Measurements from ENCODE around the gene HDHD5. TPM values are rescaled to one million over a fixed set of nuclear protein-coding genes. Genes with fewer than 3 reads are reported as not detected.

The HDHD5 gene
- total RNA-seq, 1 donor from 2014 or later = 52.6 TPM

- peak; percentile 45 for DNase-seq
- TF ChIP-seq CTCF (IDR thresholded peaks at IDR 0.05; ENCODE audit: borderline replicate concordance) = peak; percentile 64
- Histone ChIP-seq H3K27me3 (ENCODE audit: low read depth) (peaks cover 28% of the 10 kb centered on the region), H3K4me1 (peaks cover 50% of the 10 kb centered on the region), H3K9me3 (replicated peaks) (no peaks in the 10 kb centered on the region), H3K27ac (replicated peaks) (no peak overlapping the region), H3K36me3 (no peaks in the 10 kb centered on the region), H3K4me3 (peak overlapping the region; percentile 81)
- intact Hi-C loops (cut with micrococcal nuclease) = no loop called here
Measured at GRCh38 chr22:17119481-17120202, 39.4 kb downstream of the HDHD5 start.

- Histone ChIP-seq H3K27ac (replicated peaks) (no peak overlapping the region), H3K36me3 (no peaks in the 10 kb centered on the region), H3K9me3 (replicated peaks) (no peaks in the 10 kb centered on the region), H3K4me3 (no peak overlapping the region), H3K27me3 (ENCODE audit: low read depth) (peaks cover 28% of the 10 kb centered on the region), H3K4me1 (peaks cover 50% of the 10 kb centered on the region)
- intact Hi-C loops (cut with micrococcal nuclease) = no loop called here
- DNase-seq = no peak
- TF ChIP-seq CTCF (IDR thresholded peaks at IDR 0.05; ENCODE audit: borderline replicate concordance) = no peak
Measured at GRCh38 chr22:17118342-17118741, 40.7 kb downstream of the HDHD5 start.

- DNase-seq = no peak
- Histone ChIP-seq H3K9me3 (replicated peaks) (no peaks in the 10 kb centered on the region), H3K27me3 (ENCODE audit: low read depth) (peaks cover 28% of the 10 kb centered on the region), H3K4me1 (peaks cover 50% of the 10 kb centered on the region), H3K27ac (replicated peaks) (no peak overlapping the region), H3K4me3 (no peak overlapping the region), H3K36me3 (no peaks in the 10 kb centered on the region)
- TF ChIP-seq CTCF (IDR thresholded peaks at IDR 0.05; ENCODE audit: borderline replicate concordance) = no peak
- intact Hi-C loops (cut with micrococcal nuclease) = no loop called here
Measured at GRCh38 chr22:17117890-17118289, 41.2 kb downstream of the HDHD5 start.

GRCh38 chr22:17117400-17117799 is 41.7 kb downstream of the HDHD5 start:
- Histone ChIP-seq H3K9me3 (replicated peaks) (no peaks in the 10 kb centered on the region), H3K4me1 (peaks cover 50% of the 10 kb centered on the region), H3K36me3 (no peaks in the 10 kb centered on the region), H3K4me3 (no peak overlapping the region), H3K27ac (replicated peaks) (no peak overlapping the region), H3K27me3 (ENCODE audit: low read depth) (peaks cover 24% of the 10 kb centered on the region)
- DNase-seq = no peak
- no peak for TF ChIP-seq CTCF (IDR thresholded peaks at IDR 0.05; ENCODE audit: borderline replicate concordance)
- intact Hi-C loops (cut with micrococcal nuclease) = no loop called here

GRCh38 chr22:17116572-17117330 is 42.3 kb downstream of the HDHD5 start:
- peaks cover 47% of the 10 kb centered on the region for H3K4me1 ChIP-seq
- no peaks in the 10 kb centered on the region for H3K36me3 ChIP-seq
- no peak overlapping the region for H3K27ac ChIP-seq (replicated peaks)
- H3K27me3 ChIP-seq (ENCODE audit: low read depth) = peaks cover 18% of the 10 kb centered on the region
- TF ChIP-seq CTCF (IDR thresholded peaks at IDR 0.05; ENCODE audit: borderline replicate concordance) = no peak
- no peaks in the 10 kb centered on the region for H3K9me3 ChIP-seq (replicated peaks)
- intact Hi-C loops (cut with micrococcal nuclease) = no loop called here
- DNase-seq = no peak
- H3K4me3 ChIP-seq = no peak overlapping the region
